ENCODE measurements around the gene LIPC. TPM values are rescaled to one million over a fixed set of nuclear protein-coding genes. Genes with fewer than 3 reads are reported as not detected.

Gene LIPC
- total RNA-seq, 1 donor from 2014 or later, result not detected

GRCh38 chr15:58509556-58509955 is 77.8 kb downstream of the LIPC start:
- no peak for FAIRE-seq
- no peak for DNase-seq (ENCODE audit: low spot score in 2 of 2)

DNA sequence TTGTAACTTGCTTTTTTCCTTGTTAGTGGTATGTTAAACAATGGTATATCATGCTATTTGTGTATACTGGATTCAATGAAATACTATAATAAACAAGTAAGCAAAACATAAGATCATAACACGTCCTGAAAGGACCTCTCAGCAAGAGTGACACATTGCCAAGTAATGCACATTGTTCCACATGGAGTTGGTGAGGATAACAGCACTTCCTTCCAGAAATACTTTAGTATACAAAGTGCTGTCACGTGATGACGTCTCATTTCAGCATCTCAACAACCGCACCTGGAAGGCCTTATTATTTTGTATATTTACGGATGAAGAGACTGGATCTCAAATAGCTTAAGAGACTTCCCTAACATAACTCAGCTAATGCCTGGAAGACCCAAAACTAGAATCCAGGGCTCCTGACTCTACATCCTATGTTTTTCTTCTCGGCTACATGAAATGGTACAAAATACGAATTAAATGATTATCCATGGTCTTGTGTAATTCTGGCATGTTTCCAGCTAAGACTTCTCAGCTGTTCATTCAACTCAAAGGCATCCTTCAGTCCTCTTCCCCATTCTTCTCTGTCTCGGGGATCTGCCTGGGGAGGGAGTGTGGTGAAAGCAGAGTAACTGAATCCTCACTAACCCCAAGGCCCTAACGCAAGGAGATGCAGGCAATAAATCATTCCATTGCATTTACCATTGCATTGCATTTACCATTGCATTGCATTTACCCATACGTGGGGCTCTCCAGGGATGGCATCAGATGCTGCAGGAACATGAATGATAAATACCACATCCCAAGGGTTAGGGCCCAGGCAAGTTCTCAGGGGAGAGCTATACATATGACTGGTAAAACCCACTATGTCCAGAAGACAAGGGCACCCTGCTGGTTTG is 79.2 kb downstream of the LIPC start:
- FAIRE-seq, result no peak
- no peak for DNase-seq (ENCODE audit: low spot score in 2 of 2)

DNA sequence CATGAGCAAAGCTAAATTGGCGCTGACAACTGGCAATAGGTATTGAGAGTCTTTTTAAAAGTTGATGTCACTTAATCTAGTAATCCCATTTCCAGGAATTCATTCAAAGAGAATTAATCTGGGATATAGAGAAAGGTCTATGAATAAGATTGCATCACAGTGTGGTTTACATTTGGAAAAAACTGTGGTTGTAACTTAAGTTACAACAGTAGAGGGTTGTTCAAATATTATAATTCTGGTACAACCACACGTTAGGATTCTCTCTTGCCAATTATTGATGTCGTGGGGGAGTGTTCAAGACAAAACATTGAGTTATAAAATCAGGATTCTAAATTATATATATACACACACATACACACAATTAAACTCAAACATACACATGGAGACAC is 79.8 kb downstream of the LIPC start:
- DNase-seq (ENCODE audit: low spot score in 2 of 2) (no peak), FAIRE-seq (no peak)

DNA sequence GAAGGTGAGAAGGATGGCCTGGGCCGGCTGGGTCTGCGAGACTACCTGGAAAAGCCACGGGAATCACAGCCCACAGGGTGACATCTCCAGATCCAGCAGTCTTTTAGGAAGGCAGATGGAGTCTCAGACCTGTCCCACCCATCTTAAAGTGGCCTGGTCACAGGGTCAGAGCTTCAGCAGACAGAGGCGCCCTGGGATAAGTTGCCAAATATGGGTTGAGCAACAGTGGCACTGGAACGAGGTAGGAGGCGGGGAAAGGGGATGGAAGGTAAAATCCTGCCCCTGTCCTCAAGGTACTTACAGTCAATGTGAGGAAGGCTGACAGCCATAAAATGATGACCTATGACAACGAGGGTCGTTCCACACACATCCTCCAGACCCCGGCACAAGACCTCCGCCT is 80.7 kb downstream of the LIPC start:
- FAIRE-seq (no peak), DNase-seq (ENCODE audit: low spot score in 2 of 2) (no peak)

GRCh38 chr15:58513008-58513407 is 81.2 kb downstream of the LIPC start:
- DNase-seq (ENCODE audit: low spot score in 2 of 2) (no peak), FAIRE-seq (no peak)

GRCh38 chr15:58513726-58514336 is 82.0 kb downstream of the LIPC start:
- no peak for FAIRE-seq

GRCh38 chr15:58515807-58516206 is 84.0 kb downstream of the LIPC start:
- DNase-seq (ENCODE audit: low spot score in 2 of 2), result no peak
- no peak for FAIRE-seq

More at GRCh38 chr15:58513726-58514336, 82.0 kb downstream of the LIPC start:
- no peak for DNase-seq (ENCODE audit: low spot score in 2 of 2)

DNA sequence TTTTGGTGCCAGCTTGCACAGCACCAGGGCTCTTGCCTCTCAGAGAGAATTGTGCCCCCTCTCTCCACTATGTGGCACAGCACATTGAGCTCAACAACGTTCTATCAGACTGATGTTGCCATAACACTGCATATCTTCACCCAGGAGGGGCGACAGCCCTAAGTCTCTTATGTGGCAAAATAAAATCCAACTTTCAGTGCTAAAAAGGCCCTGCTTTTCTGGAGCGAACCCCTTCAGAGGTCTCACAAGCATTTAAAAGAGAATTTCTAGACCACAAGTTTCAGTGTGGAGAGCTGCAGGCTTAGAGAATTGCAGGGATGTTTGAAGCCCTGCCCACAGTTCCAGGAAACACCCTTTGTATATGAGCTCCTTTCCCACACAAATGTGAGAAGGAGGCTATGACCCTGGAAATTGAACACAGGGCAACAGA is 85.5 kb downstream of the LIPC start:
- DNase-seq (ENCODE audit: low spot score in 2 of 2) (no peak), FAIRE-seq (no peak)

GRCh38 chr15:58517682-58518525 is 86.1 kb downstream of the LIPC start:
- FAIRE-seq (no peak), DNase-seq (ENCODE audit: low spot score in 2 of 2) (no peak)

GRCh38 chr15:58518626-58519025 is 86.8 kb downstream of the LIPC start:
- DNase-seq (ENCODE audit: low spot score in 2 of 2) (no peak), FAIRE-seq (no peak)

GRCh38 chr15:58519516-58519915 is 87.7 kb downstream of the LIPC start:
- DNase-seq (ENCODE audit: low spot score in 2 of 2), result no peak
- FAIRE-seq, result no peak

GRCh38 chr15:58520464-58520863 is 88.7 kb downstream of the LIPC start:
- no peak for FAIRE-seq
- no peak for DNase-seq (ENCODE audit: low spot score in 2 of 2)

DNA sequence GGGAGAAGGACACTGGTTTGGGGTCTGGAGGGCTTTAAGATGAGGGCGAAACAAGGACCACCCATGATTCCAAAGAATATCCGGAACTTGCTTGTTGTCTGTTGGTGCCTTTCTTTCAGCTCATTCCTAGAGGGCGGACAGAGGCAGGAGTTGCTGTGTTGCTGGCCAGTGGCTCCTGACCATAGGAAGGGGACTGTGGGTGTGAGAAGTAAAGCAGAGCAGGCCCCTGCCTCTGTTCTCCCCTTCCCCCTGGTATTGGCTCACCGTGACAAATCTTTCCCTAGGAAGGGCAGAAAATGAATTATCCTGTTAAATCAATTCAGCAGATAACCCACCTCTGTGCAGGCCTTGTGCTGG is 89.1 kb downstream of the LIPC start:
- FAIRE-seq (no peak), DNase-seq (ENCODE audit: low spot score in 2 of 2) (no peak)

GRCh38 chr15:58521293-58521991 is 89.7 kb downstream of the LIPC start:
- no peak for FAIRE-seq
- no peak for DNase-seq (ENCODE audit: low spot score in 2 of 2)

- DNase-seq (ENCODE audit: low spot score in 2 of 2), result no peak
- FAIRE-seq, result no peak
These were observed 90.6 kb downstream of the LIPC start for GRCh38 chr15:58522391-58522790.

DNA sequence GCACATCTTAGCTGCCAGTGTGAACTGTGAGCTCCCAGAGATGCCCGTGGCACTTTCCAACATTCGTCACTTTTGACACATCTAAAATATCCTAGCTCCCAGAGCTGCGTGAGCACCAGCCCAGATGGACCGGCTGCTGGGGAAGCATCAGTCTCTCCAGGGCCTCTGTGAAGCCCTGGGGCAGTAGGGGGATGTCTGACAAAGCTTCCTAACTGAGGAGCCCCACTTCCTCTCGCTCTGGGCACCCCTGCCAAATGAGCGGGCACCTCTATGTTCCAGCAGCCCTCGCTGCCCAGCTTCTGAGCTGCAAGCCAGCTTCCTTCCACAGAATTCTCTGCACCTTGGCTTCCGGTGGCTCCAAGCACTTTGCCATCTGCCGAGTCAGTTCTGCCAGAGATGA is 91.1 kb downstream of the LIPC start:
- DNase-seq (ENCODE audit: low spot score in 2 of 2) (no peak), FAIRE-seq (no peak)

DNA sequence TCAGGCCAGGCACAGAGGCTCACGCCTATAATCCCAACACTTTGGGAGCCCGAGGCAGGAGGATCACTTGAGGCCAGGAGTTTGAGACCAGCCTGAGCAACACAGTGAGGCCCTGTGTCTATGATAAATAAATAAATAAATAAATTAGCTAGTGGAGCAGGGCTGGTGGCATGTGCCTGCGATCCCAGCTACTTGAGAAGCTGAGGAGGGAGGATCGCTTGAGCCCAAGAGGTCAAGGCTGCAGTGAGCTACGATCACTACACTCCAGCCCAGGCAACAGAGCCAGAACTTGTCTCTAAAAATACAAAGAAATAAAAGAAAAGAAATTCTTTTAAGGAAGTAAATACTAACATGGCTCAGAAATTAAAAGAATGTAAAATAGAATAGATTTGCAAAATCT is 91.8 kb downstream of the LIPC start:
- no peak for FAIRE-seq

GRCh38 chr15:58524247-58524646 is 92.5 kb downstream of the LIPC start:
- FAIRE-seq (no peak), DNase-seq (ENCODE audit: low spot score in 2 of 2) (no peak)

More for the DNA sequence above, 91.8 kb downstream of the LIPC start:
- DNase-seq (ENCODE audit: low spot score in 2 of 2), result no peak

- no peak for DNase-seq (ENCODE audit: low spot score in 2 of 2)
These were observed 94.2 kb downstream of the LIPC start for GRCh38 chr15:58525991-58526421.

GRCh38 chr15:58526647-58527192 is 94.9 kb downstream of the LIPC start:
- DNase-seq (ENCODE audit: low spot score in 2 of 2), result no peak

More at GRCh38 chr15:58525991-58526421, 94.2 kb downstream of the LIPC start:
- FAIRE-seq, result no peak

More at GRCh38 chr15:58526647-58527192, 94.9 kb downstream of the LIPC start:
- FAIRE-seq, result no peak

All from frontal cortex (tissue), 4 donors.